Spinal cord (tissue), 10 donors: ENCODE measurements around the gene CYP2A6. TPM values are rescaled to one million over a fixed set of nuclear protein-coding genes. Genes with fewer than 3 reads are reported as not detected.
"Not testable (repeated sequence)": the region's sequence is repeated elsewhere in the genome, so short reads cannot be mapped to it uniquely, and the experiment has no call there.

ENCODE experiments used
- DNase-seq, 6 donors: peaks; one replicate each; pipeline versions ENCODE4 v3.0.0 to v3.0.0-alpha.2; 2013 to 2015; ENCODE audit warnings: low spot score in 6 of 6, low read depth in 4 of 6
- H3K27ac ChIP-seq: one replicate; pipeline ENCODE4 v1.5.1; 2013; ENCODE audit warnings: low read depth, low read length, control low read depth
- H3K27me3 ChIP-seq: one replicate; pipeline ENCODE4 v1.6.1; 2013; ENCODE audit warnings: low read length; ENCODE audit not compliant: control insufficient read depth, insufficient read depth
- H3K36me3 ChIP-seq: one replicate; pipeline ENCODE4 v1.6.1; 2013; ENCODE audit warnings: low read length; ENCODE audit not compliant: control insufficient read depth, insufficient read depth
- H3K4me1 ChIP-seq: one replicate; pipeline ENCODE4 v1.6.1; 2013; ENCODE audit warnings: low read length; ENCODE audit not compliant: control insufficient read depth, insufficient read depth
- H3K4me3 ChIP-seq: one replicate; pipeline ENCODE4 v1.5.1; 2013; ENCODE audit warnings: low read depth, low read length, control low read depth
- H3K9me3 ChIP-seq: one replicate; pipeline ENCODE4 v1.6.1; 2013; ENCODE audit warnings: low read length; ENCODE audit not compliant: control insufficient read depth, insufficient read depth
- WGBS: methylation state at CpG from one replicate; pipeline ENCODE4 v1.1.5; 2013; ENCODE audit warnings: missing lambda C conversion rate; ENCODE audit not compliant: insufficient coverage; 5-methylcytosine and 5-hydroxymethylcytosine counted together
- polyA plus RNA-seq, 2 donors: library from polyadenylated mRNA; unstranded; fragments of 120-200 nt; gene quantifications; one replicate each; pipeline ENCODE4 v1.2.1, GENCODE V29; 2013; ENCODE audit not compliant: insufficient read length in 2 of 2
- total RNA-seq, 2 donors: library from RNA; depleted of rRNA in 1 of 2; stranded (reverse); fragments of 120-200 nt in 1 of 2; fragments of >200 nt in 1 of 2; gene quantifications; one replicate each; pipeline versions ENCODE4 v1.2.3 to v1.2.4, GENCODE V29; 2013 to 2014
- donor health status: healthy.

CYP2A6 gene
- total and polyA plus RNA-seq, 4 donors = 0.48 to 1.9 (median 0.50) TPM; not detected in 1

DNA sequence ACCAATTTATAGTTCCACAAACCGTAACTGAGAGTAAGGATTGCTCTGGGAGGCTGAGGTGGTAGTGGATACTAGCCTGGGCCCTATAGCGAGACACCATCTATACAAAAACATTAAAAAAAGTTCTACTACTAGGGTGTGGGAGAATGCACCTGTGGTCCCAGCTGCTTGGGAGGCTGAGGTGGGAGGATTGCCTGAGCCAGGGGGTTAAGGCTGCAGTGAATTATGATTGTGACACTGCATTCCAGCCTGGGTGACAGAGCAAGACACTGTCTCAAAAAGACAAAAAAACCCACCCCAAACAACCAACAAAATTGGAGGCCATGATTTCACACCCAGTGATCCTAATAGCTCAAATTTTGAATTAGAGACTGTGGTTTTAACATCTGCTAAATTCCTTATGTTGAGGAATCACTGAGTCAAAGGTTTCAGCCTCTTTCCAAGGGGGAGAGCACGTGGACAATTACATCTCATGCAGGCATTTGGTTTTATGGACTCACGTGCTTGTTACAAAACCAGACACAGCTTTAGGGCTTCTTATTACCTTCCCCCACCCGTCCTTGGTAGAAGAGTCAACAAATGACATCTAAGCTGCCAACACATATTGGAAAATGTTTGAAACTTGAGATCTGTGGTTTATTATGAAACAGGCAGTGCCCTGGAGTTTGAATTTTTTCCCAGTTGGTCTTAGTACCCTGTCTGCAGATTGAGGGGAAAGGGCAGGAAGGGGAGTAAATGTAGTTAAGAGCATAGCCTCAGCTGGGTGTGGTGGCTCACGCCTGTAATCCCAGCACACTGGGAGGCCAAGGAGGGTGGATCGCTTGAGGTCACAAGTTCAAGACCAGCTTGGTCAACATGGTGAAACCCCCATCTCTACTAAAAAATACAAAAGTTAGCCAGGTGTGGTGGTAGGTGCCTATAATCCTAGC, 18.5 kb downstream of the CYP2A6 start:
- DNase-seq = no peak
- H3K4me3 ChIP-seq = no peak overlapping the region
- H3K36me3 ChIP-seq = peaks cover 8% of the 10 kb centered on the region
- H3K27me3 ChIP-seq = no peaks in the 10 kb centered on the region
- WGBS = no CpG with 5 or more reads among the region's 7 CpGs
- H3K9me3 ChIP-seq = no peaks in the 10 kb centered on the region
- H3K27ac ChIP-seq = no peak overlapping the region
- no peaks in the 10 kb centered on the region for H3K4me1 ChIP-seq

DNA sequence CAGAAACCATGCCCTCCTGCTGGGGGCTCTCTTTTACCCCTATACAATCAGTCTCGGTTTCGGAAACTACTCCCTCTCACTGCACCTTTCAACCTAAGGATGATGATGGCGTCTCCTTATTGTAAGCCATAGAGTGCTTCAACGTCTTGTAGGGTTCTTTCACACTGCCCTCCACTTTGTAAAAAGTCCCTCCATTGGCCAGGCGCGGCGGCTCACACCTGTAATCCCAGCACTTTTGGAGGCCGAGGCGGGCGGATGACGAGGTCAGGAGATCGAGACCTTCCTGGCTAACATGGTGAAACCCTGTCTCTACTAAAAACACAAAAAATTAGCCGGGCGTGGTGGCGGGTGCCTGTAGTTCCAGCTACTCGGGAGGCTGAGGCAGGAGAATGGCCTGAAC, 19.5 kb downstream of the CYP2A6 start:
- H3K36me3 ChIP-seq, DNase-seq, H3K27ac ChIP-seq, H3K4me1 ChIP-seq, H3K27me3 ChIP-seq, H3K4me3 ChIP-seq, H3K9me3 ChIP-seq: not testable (repeated sequence)
- WGBS = 97% methylated on average over 13 of the region's 16 CpGs

DNA sequence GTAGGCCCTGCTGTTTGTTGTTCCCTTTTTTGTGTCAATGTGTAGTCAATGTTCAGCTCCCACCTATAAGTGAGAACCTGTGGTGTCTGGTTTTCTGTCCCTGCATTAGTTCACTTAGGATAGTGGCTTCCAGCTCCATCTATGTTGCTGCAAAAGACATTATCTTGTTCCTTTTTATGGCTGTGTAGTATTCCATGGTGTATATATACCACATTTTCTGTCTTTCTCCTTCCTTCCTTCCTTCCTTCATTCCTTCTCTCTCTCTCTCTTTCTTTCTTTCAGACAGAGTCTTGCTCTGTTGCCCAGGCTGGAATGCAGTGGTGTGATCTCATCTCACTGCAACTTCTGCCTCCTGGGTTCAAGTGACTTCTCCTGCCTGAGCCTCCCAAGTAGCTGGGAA, 21.0 kb downstream of the CYP2A6 start:
- Histone ChIP-seq H3K36me3 (peaks cover 9% of the 10 kb centered on the region), H3K9me3 (no peaks in the 10 kb centered on the region), H3K27ac (no peak overlapping the region), H3K4me3 (no peak overlapping the region), H3K4me1 (no peaks in the 10 kb centered on the region), H3K27me3 (no peaks in the 10 kb centered on the region)
- DNase-seq = no peak

DNA sequence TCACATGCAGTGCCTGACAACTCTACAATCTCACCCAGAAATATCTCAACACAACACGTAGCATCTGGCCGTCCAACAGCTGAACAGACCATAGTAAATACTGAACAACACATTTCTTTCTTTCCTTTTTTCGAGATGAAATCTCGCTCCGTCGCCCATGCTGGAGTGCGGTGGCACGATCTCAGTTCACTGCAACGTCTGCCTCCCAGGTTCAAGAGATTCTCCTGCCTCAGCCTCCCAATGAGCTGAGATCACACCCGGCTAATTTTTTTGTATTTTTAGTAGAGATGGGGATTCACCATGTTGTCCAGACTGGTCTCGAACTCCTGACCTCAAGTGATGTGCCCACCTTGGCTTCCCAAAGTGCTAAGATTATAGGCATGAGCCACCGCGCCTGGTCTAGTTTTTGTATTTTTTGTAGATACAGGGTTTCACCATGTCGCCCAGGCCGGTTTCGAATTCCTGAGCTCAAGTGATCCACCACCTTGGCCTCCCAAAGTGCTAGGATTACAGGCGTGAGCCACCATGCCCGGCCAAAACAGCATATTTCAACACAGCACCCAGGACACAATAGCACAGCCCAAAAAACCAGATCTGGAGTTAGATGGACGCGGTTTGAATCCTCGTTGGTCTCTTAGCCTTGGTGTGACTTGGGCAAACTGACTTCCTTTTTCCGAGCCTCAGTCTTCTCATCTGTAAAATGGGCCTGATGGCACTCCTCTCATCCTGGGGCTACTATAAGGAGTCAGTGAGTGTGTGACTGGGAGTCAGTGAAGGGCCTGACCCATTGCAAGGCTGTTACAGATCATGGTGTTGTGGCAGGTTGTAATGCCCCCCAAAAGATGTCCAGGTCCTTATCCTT, 22.6 kb downstream of the CYP2A6 start:
- H3K4me1 ChIP-seq = no peaks in the 10 kb centered on the region
- no peaks in the 10 kb centered on the region for H3K27me3 ChIP-seq
- H3K9me3 ChIP-seq = no peaks in the 10 kb centered on the region
- 94% methylated on average over 16 of the region's 22 CpGs for WGBS
- peaks cover 9% of the 10 kb centered on the region for H3K36me3 ChIP-seq
- H3K4me3 ChIP-seq = no peak overlapping the region
- H3K27ac ChIP-seq = no peak overlapping the region
- no peak for DNase-seq

DNA sequence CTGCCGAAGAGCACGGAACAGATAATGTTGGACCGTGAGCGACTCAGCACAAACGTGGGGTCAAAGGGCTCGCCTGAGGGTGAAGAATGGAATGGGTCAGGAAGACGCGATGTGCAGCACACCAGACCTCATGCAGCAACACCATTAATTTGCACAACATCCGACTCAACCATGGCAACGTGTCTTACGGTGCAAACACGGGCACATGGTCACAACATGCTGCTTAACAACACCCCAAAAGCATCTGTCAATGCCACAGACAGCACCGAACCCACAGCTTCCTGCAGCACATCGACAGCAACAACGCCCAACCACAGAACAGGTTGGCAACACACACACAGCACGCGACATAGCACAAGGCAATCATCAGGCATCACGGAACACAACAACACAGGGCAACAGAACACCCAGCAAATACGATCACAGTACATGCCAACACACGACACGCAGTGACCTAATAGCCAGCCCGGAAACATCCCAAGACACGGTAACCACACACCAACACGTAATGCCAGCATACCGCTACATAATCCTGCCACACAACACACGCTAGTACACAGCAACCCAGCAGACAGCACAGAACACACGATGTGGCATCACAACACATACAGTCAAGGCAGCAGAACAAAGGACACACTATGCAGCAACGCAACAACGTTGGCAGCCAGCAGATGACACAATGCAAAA, 23.4 kb downstream of the CYP2A6 start:
- not testable (repeated sequence) for H3K27ac ChIP-seq, H3K36me3 ChIP-seq, H3K4me3 ChIP-seq, DNase-seq, H3K4me1 ChIP-seq, H3K9me3 ChIP-seq, H3K27me3 ChIP-seq
- WGBS = 86% methylated on average over 22 of the region's 29 CpGs

DNA sequence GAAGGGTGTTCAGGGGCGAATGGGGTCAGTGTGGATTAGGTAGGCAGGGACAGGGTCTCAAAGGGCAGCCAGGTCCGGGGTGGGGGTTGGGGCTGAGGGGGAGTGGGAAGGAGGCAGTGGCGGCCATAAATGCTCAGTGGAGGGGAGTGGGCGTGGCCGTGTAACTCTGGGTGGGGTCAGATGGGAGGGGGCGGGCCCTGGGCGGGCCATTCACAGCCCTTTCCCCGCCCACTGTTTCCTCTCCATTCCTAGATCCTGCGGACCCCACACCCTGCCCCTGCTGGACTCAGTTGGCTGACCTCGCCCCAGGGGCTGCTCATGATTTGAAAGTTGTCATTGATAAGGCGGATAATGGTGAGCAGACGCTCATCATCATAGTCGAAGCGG, 23.9 kb downstream of the CYP2A6 start:
- H3K27ac ChIP-seq, H3K9me3 ChIP-seq: not testable (repeated sequence)
- WGBS = 88% methylated on average over 6 of the region's 14 CpGs

DNA sequence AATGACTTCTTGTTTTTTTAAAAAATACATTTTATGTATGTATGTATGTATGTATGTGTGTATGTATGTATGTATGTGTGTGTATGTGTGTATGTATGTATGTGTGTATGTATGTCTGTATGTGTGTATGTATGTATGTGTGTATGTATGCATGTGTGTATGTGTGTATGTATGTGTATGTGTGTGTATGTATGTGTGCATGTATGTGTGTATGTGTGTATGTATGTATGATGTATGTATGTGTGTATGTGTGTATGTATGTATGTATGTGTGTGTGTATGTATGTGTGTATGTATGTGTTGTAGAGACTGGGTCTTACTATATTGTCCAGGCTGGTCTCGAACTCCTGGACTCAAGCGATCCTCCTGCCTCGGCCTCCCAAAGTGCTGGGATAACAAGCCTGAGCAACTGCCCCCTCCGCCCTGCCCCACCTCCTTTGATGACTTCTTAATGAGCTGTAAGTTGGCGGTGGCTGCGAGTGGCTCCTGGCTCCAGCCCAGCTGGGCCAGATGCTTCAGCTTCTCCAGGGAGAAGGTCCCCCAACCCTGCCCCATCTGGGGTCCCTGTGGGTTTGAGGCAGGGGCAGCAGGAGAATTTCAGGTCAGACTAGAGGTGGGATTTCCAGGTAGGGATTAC, 24.7 kb downstream of the CYP2A6 start:
- WGBS = no CpG with 5 or more reads among the region's 6 CpGs
- not testable (repeated sequence) for H3K4me1 ChIP-seq, H3K4me3 ChIP-seq, DNase-seq, H3K9me3 ChIP-seq, H3K27ac ChIP-seq, H3K36me3 ChIP-seq, H3K27me3 ChIP-seq

More for the DNA sequence above, 23.9 kb downstream of the CYP2A6 start:
- not testable (repeated sequence) for H3K4me3 ChIP-seq, H3K36me3 ChIP-seq, H3K4me1 ChIP-seq, H3K27me3 ChIP-seq, DNase-seq

DNA sequence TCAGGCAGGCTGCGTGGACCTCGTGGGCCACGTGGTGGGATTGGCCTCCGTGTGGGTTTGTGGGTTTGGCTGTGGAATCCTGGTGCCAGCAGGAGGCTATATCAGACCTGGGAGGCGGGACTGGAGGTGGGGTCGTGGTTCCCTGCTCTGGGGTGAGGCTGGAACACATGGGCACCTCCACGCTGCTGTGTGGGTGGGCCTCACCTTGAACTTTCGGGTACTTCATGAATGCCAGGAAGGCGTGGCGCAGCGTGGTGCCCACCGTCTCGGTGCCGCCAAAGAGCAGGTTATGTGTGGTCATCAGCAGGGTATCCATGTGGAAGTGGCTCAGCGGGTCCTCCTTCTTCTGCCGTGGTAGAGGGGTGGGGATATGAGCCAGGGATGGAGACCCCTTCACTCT, 25.3 kb downstream of the CYP2A6 start:
- not testable (repeated sequence) for H3K9me3 ChIP-seq, H3K27me3 ChIP-seq, DNase-seq, H3K4me1 ChIP-seq, H3K4me3 ChIP-seq, H3K27ac ChIP-seq, H3K36me3 ChIP-seq
- WGBS = 96% methylated on average over 10 of the region's 16 CpGs
